Chondrocyte (in vitro differentiated cells): ENCODE data around the gene DCK. TPM values are rescaled to one million over a fixed set of nuclear protein-coding genes. Genes with fewer than 3 reads are reported as not detected.
"Not testable (repeated sequence)": the region's sequence is repeated elsewhere in the genome, so short reads cannot be mapped to it uniquely, and the experiment has no call there.

Experiments
- DNase-seq: peaks from one replicate; pipeline ENCODE4 v3.0.0; 2021; ENCODE audit warnings: mixed read lengths, low spot score
- H3K27ac Mint-ChIP-seq: one replicate; pipeline ENCODE4 v1.8.0; 2021; ENCODE audit warnings: mild to moderate bottlenecking, moderate library complexity, mixed read lengths; ENCODE audit not compliant: unreplicated experiment
- H3K27me3 Mint-ChIP-seq: 2 replicates; pipeline ENCODE4 v1.8.0; 2021; ENCODE audit warnings: low read depth, mixed read lengths
- H3K36me3 Mint-ChIP-seq: 2 replicates; pipeline ENCODE4 v1.8.0; 2021; ENCODE audit warnings: low read depth, mixed read lengths
- H3K4me1 Mint-ChIP-seq: 2 replicates; pipeline ENCODE4 v1.8.0; 2021; ENCODE audit warnings: low read depth, mild to moderate bottlenecking, mixed read lengths
- H3K4me3 Mint-ChIP-seq: one replicate; pipeline ENCODE4 v1.8.0; 2021; ENCODE audit warnings: mild to moderate bottlenecking, moderate library complexity, mixed read lengths; ENCODE audit not compliant: unreplicated experiment
- H3K9me3 Mint-ChIP-seq: 2 replicates; pipeline ENCODE4 v1.8.0; 2021; ENCODE audit warnings: low read depth, mixed read lengths
- CTCF ChIP-seq: fragments of 200-600 bp; sonication (generic); IDR thresholded peaks from 2 replicates; pipeline ENCODE4 v1.5.0; 2021; ENCODE audit warnings: antibody characterized with exemption, mild to moderate bottlenecking, moderate library complexity
- total RNA-seq: library from RNA; stranded (reverse); gene quantifications from 3 replicates; pipeline ENCODE4 v1.2.1, GENCODE V29; 2021

The DCK gene
- total RNA-seq, 1 donor from 2014 or later = 14.9 TPM

- no peak for TF ChIP-seq CTCF
- peaks cover 13% of the 10 kb centered on the region for H3K9me3 Mint-ChIP-seq
- H3K27ac Mint-ChIP-seq = no peak overlapping the region
- H3K4me1 Mint-ChIP-seq = no peaks in the 10 kb centered on the region
- peaks cover 15% of the 10 kb centered on the region for H3K36me3 Mint-ChIP-seq
- no peak for DNase-seq
- no peaks in the 10 kb centered on the region for H3K27me3 Mint-ChIP-seq
- no peak overlapping the region for H3K4me3 Mint-ChIP-seq
These were observed 51.8 kb downstream of the DCK start for GRCh38 chr4:71045256-71045655.

GRCh38 chr4:71049395-71049794 lies 55.9 kb downstream of the DCK start:
- Mint-ChIP-seq H3K27me3 (no peaks in the 10 kb centered on the region), H3K4me1 (no peaks in the 10 kb centered on the region), H3K9me3 (peaks cover 11% of the 10 kb centered on the region), H3K27ac (no peak overlapping the region), H3K36me3 (peaks cover 3% of the 10 kb centered on the region), H3K4me3 (no peak overlapping the region)
- TF ChIP-seq CTCF = no peak
- DNase-seq = no peak

GRCh38 chr4:71050809-71051208 lies 57.4 kb downstream of the DCK start:
- Mint-ChIP-seq H3K36me3 (peaks cover 2% of the 10 kb centered on the region), H3K4me1 (no peaks in the 10 kb centered on the region), H3K4me3 (no peak overlapping the region), H3K27ac (no peak overlapping the region), H3K9me3 (peaks cover 8% of the 10 kb centered on the region), H3K27me3 (no peaks in the 10 kb centered on the region)
- TF ChIP-seq CTCF = peak; percentile 60
- DNase-seq = no peak

- Mint-ChIP-seq H3K4me1 (no peaks in the 10 kb centered on the region), H3K4me3 (no peak overlapping the region), H3K9me3 (peaks cover 6% of the 10 kb centered on the region), H3K27me3 (no peaks in the 10 kb centered on the region), H3K27ac (no peak overlapping the region), H3K36me3 (no peaks in the 10 kb centered on the region)
- no peak for TF ChIP-seq CTCF
- no peak for DNase-seq
These were observed 58.6 kb downstream of the DCK start for GRCh38 chr4:71052034-71052433.

- H3K27me3 Mint-ChIP-seq = no peaks in the 10 kb centered on the region
- H3K4me1 Mint-ChIP-seq = no peaks in the 10 kb centered on the region
- H3K27ac Mint-ChIP-seq = no peak overlapping the region
- no peak for DNase-seq
- H3K4me3 Mint-ChIP-seq = no peak overlapping the region
- H3K36me3 Mint-ChIP-seq = no peaks in the 10 kb centered on the region
- peaks cover 6% of the 10 kb centered on the region for H3K9me3 Mint-ChIP-seq
- TF ChIP-seq CTCF = no peak
These were observed 59.3 kb downstream of the DCK start for GRCh38 chr4:71052716-71053115.

- not testable (repeated sequence) for H3K27ac Mint-ChIP-seq, H3K4me3 Mint-ChIP-seq, DNase-seq, H3K36me3 Mint-ChIP-seq, H3K9me3 Mint-ChIP-seq, H3K27me3 Mint-ChIP-seq, H3K4me1 Mint-ChIP-seq
These were observed 60.2 kb downstream of the DCK start for GRCh38 chr4:71053613-71054012.

- H3K27ac Mint-ChIP-seq, H3K9me3 Mint-ChIP-seq, H3K4me1 Mint-ChIP-seq, H3K36me3 Mint-ChIP-seq, DNase-seq, H3K27me3 Mint-ChIP-seq: not testable (repeated sequence)
- peak overlapping the region; percentile 64 for H3K4me3 Mint-ChIP-seq
These were observed 66.1 kb downstream of the DCK start for GRCh38 chr4:71059573-71059972.
